Duodenal mucosa (tissue), 2 donors: Measurements from ENCODE around the gene EPB41L2.
A peak's percentile ranks its signal among the peaks of the same experiment; 100 is the strongest.
"Not testable (repeated sequence)": the region's sequence is repeated elsewhere in the genome, so short reads cannot be mapped to it uniquely, and the experiment has no call there.

Experiments used
- H3K27ac ChIP-seq: one replicate; pipeline ENCODE4 v1.7.0; 2013; ENCODE audit warnings: low read depth, low read length
- H3K27me3 ChIP-seq, 2 donors: one replicate each; pipeline ENCODE4 v1.7.0; 2013; ENCODE audit warnings: low read length in 2 of 2, control low read depth in 1 of 2; ENCODE audit not compliant: insufficient read depth in 2 of 2, control insufficient read depth in 1 of 2
- H3K36me3 ChIP-seq, 2 donors: one replicate each; pipeline ENCODE4 v1.7.0; 2013; ENCODE audit warnings: low read length in 2 of 2, control low read depth in 1 of 2; ENCODE audit not compliant: insufficient read depth in 2 of 2, control insufficient read depth in 1 of 2
- H3K4me1 ChIP-seq, 2 donors: one replicate each; pipeline ENCODE4 v1.7.0; 2013; ENCODE audit warnings: low read length in 2 of 2, control low read depth in 1 of 2; ENCODE audit not compliant: insufficient read depth in 2 of 2, control insufficient read depth in 1 of 2
- H3K4me3 ChIP-seq, 2 donors: one replicate each; pipeline ENCODE4 v1.7.0; 2013; ENCODE audit warnings: low read length in 2 of 2, low read depth in 1 of 2
- H3K9ac ChIP-seq, 2 donors: one replicate each; pipeline ENCODE4 v1.7.0; 2013; ENCODE audit warnings: low read length in 2 of 2, low read depth in 1 of 2
- H3K9me3 ChIP-seq, 2 donors: one replicate each; pipeline ENCODE4 v1.7.0; 2013; ENCODE audit warnings: low read length in 2 of 2, control low read depth in 1 of 2; ENCODE audit not compliant: control insufficient read depth in 1 of 2

EPB41L2 gene

DNA sequence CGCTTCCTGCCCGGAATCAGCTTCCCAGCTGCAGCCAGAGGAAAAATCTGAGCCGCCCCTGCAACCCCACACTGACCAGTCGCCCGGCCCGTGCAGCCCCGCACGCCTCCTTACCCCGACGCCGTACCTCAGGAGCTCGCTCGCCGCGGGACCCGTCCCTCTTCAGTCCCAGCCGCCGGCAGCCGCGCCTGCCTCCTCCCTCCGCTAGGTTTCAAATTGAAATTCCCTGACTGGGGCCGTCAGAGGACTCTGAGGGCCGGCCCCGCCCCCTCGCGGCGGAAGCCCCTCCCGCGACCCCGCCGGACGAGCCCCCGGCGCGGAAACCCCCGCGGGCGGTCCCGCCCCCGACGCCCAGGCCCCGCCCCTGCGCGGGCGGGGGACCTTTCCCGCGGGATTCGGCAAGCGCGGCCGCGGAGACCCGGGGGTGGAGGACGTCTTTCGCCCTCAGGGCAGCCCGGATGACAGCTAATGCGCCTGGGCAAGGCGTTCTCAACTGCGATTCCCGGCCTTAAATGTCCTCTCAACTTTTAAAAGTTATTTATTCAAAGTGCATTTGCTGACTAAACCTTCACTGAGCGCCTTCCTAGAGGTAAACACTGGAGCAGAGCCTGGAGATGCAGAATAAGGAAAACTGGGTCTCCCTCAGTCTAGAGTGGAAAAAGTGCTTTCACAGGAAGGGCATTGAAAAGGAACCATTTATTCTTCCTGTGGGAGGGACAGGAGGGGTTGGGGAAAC is at the start of gene EPB41L2:
EPB41L2 (minus strand) TSS at position 218 of the 736 bp plus-strand sequence. CDS start 106,760 bp downstream, outside the sequence.
- Histone ChIP-seq H3K9ac (peak within 1 kb of the TSS; percentile 60 to 69), H3K27ac (peak within 1 kb of the TSS; percentile 71), H3K4me1 (peaks cover 18 to 34% of the 10 kb centered on the region in 2 donors), H3K27me3 (no peaks in the 10 kb centered on the region), H3K9me3 (no peaks in the 10 kb centered on the region), H3K36me3 (no peaks in the 10 kb centered on the region), H3K4me3 (peak within 1 kb of the TSS; percentile 78 to 86)

DNA sequence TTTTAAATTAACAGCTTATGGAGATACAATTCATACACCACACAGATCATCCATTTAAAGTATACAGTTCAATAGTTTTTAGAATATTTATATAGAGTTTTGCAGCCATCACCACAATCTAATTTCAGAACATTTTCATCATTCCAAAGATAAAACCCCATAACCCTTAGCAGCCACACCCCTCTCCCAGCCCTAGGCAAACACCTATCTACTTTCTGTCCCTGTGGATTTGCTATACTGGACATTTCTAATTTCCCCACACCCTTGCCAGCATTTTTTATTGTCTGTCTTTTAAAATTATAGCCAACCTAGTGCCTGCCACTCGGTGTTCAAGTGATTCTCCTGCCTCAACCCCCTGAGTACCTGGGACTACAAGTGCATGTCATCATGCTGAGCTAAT is 49.2 kb upstream of the EPB41L2 start:
- Histone ChIP-seq H3K9me3 (no peaks in the 10 kb centered on the region), H3K4me3 (no peak overlapping the region), H3K27me3 (no peaks in the 10 kb centered on the region), H3K27ac (no peak overlapping the region), H3K4me1 (peaks cover 0 to 4% of the 10 kb centered on the region in 2 donors), H3K9ac (no peak overlapping the region), H3K36me3 (no peaks in the 10 kb centered on the region)

DNA sequence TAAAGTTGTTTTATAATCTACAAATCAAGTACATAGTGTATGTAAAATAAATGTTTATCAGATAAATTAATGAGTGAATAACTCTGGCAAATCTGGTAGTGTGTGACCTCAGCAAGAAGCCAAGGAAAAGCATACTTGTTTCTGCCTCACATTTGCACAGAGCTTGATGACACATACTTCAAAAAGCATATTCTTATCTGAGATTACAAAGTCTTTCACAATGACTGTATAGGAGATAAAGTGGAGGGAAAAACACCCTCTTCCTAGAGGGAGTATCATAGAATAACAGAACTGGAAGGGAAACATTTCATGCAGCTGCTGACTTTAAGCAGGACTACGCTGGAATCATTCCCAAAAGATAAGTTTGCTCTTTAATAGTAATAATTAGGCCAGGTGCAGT is 44.1 kb upstream of the EPB41L2 start:
- H3K9ac ChIP-seq, result no peak overlapping the region
- H3K27ac ChIP-seq, result no peak overlapping the region
- H3K9me3 ChIP-seq, result no peaks in the 10 kb centered on the region
- peaks cover 0 to 12% of the 10 kb centered on the region in 2 donors for H3K4me1 ChIP-seq
- H3K36me3 ChIP-seq, result no peaks in the 10 kb centered on the region
- no peaks in the 10 kb centered on the region for H3K27me3 ChIP-seq
- H3K4me3 ChIP-seq, result no peak overlapping the region

DNA sequence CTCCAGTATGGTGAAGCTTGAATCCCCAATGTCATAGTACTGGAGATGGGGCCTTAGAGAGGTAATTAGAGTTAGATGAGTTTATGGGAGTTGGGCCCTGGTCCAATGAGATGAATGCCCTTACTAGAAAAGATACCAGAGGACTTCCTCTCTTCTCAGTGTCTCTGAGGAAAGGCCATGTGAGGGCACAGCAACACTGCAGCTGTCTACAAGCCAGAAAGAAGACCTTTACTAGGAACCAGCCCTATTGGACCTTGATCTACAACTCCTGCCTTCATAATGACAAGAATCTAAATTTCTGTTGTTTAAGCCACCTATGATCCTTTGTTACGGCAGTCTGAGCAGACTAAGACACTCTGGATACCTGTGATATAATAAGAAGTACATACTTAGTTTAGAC is 40.9 kb upstream of the EPB41L2 start:
- Histone ChIP-seq H3K27ac (no peak overlapping the region), H3K4me1 (peaks cover 0 to 12% of the 10 kb centered on the region in 2 donors), H3K4me3 (no peak overlapping the region), H3K9me3 (no peaks in the 10 kb centered on the region), H3K36me3 (no peaks in the 10 kb centered on the region), H3K9ac (no peak overlapping the region), H3K27me3 (no peaks in the 10 kb centered on the region)

DNA sequence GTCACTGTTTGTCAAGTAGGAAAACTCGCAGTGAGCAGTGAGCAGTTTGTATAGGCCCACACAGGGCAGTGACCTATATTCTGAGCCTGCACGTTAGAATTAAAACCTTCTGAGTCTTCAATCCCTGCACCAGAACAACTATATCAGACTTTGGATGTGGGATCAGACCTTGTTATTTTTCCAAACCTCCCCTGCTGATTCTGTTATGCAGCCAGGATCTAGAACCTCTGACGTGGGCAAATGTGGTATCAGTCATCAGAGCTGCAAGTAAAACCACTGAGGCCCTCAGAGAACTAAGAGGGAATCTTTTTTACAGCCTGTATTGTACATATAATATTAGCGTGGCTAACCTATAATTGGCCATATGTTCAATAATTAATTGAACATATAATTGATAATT is 40.3 kb upstream of the EPB41L2 start:
- Histone ChIP-seq H3K27ac (no peak overlapping the region), H3K36me3 (no peaks in the 10 kb centered on the region), H3K27me3 (no peaks in the 10 kb centered on the region), H3K9me3 (no peaks in the 10 kb centered on the region), H3K4me1 (peaks cover 0 to 12% of the 10 kb centered on the region in 2 donors), H3K4me3 (no peak overlapping the region), H3K9ac (no peak overlapping the region)

DNA sequence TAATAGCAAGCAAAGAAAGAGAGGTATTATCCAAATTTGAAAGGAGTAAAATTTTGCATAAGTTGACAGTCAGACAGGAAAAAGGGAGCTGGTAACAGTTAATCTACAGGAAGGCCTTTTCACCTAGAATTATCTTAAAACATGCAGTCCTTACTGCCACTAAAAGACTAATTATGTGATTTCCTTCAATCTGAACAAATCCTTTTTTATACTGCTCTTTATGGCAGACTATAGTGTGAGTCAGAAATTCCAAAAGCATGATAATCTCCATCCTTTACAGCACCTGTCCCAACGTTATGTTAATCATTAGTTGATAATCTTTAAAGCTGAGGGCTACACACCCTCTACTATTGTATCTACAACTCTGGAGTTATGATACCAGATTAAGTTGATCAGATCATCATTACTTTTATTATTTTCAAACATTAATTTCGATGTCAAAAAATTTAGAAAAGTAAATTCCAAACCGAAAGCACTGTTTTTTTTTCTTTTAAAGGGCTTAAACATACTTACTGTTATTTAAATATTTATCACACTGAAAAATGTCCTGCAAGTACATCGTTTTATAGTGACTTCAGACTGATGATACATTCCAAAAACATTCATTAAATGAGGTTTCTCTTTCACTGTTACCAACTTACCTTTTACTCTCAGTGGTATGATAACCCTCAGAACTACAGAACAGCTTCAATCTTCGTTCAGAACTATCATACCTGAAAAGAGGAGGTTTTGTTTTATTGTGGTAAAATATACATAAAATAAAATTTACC is 39.1 kb upstream of the EPB41L2 start:
- Histone ChIP-seq H3K27me3 (no peaks in the 10 kb centered on the region), H3K36me3 (no peaks in the 10 kb centered on the region), H3K4me3 (no peak overlapping the region), H3K9ac (no peak overlapping the region), H3K4me1 (peaks cover 0 to 8% of the 10 kb centered on the region in 2 donors), H3K9me3 (no peaks in the 10 kb centered on the region), H3K27ac (no peak overlapping the region)

DNA sequence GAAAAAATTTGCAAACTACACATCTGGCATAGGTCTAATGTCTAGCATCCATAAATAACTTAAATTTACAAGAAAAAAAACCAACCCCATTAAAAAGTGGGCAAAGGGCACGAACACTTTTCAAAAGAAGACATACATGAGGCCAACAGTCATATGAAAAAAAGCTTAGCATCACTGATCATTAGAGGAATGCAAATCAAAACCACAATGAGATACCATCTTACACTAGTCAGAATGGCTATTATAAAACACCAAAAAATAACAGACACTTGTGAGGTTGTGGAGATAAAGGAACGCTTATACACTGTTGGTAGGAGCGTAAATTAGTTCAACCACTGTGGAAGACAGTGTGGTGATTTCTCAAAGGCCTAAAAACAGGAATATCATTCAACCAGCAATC is 33.7 kb upstream of the EPB41L2 start:
- Histone ChIP-seq H3K9me3 (peaks cover 0 to 2% of the 10 kb centered on the region in 2 donors), H3K9ac (no peak overlapping the region), H3K27ac (no peak overlapping the region), H3K36me3 (no peaks in the 10 kb centered on the region), H3K27me3 (no peaks in the 10 kb centered on the region), H3K4me1 (no peaks in the 10 kb centered on the region), H3K4me3 (no peak overlapping the region)

DNA sequence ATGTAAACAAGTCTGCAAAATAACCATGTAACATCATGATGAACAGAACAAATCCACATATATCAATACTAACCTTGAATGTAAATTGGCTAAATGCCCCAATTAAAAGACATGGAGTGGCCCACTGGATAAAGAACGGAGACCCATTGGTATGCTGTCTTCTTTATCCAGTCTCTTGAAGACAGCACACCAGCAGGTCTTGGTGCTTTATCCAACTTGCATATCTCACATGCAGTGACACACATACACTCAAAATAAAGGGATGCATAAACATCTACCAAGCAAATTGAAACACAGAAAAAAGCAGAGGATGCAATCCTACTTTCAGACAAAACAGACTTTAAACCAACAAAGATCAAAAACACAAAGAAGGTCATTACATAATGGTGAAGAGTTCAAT is 30.3 kb upstream of the EPB41L2 start:
- Histone ChIP-seq H3K9ac (no peak overlapping the region), H3K4me3 (no peak overlapping the region), H3K27ac (no peak overlapping the region), H3K36me3 (no peaks in the 10 kb centered on the region), H3K4me1 (no peaks in the 10 kb centered on the region), H3K9me3 (peaks cover 0 to 2% of the 10 kb centered on the region in 2 donors), H3K27me3 (no peaks in the 10 kb centered on the region)

DNA sequence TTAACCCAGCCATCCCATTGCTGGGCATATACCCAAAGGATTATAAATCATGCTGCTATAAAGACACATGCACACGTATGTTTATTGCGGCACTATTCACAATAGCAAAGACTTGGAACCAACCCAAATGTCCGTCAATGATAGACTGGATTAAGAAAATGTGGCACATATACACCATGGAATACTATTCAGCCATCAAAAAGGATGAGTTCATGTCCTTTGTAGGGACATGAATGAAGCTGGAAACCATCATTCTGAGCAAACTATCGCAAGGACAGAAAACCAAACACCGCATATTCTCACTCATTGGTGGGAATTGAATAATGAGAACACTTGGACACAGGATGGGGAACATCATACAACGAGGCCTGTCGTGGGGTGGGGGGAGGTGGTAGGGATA is 28.9 kb upstream of the EPB41L2 start:
- H3K4me1 ChIP-seq, H3K36me3 ChIP-seq, H3K9me3 ChIP-seq, H3K4me3 ChIP-seq, H3K27ac ChIP-seq, H3K9ac ChIP-seq, H3K27me3 ChIP-seq: not testable (repeated sequence)

DNA sequence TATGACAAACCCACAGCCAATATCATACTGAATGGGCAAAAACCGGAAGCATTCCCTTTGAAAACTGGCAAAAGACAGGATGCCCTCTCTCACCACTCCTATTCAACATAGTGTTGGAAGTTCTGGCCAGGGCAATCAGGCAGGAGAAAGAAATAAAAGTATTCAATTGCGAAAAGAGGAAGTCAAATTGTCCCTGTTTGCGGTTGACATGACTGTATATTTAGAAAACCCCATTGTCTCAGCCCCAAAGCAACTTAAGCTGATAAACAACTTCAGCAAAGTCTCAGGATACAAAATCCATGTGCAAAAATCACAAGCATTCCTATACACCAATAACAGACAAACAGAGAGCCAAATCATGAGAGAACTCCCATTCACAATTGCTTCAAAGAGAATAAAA is 27.3 kb upstream of the EPB41L2 start:
- not testable (repeated sequence) for H3K36me3 ChIP-seq, H3K9ac ChIP-seq

More for the DNA sequence above, 27.3 kb upstream of the EPB41L2 start:
- H3K27ac ChIP-seq, H3K27me3 ChIP-seq, H3K4me3 ChIP-seq, H3K9me3 ChIP-seq, H3K4me1 ChIP-seq: not testable (repeated sequence)
